Prostate gland (tissue), 2 donors: ENCODE measurements around the gene PPP2R5C. TPM values are rescaled to one million over a fixed set of nuclear protein-coding genes. Genes with fewer than 3 reads are reported as not detected.

Experiments used
- DNase-seq: peaks from one replicate; pipeline ENCODE4 v3.0.0-alpha.2; 2019; ENCODE audit warnings: low spot score
- H3K27ac ChIP-seq, 2 donors: fragments of 200-600 bp; sonication (generic); 2 replicates each; pipeline ENCODE4 v1.5.1; 2017 to 2019
- H3K27me3 ChIP-seq: fragments of 200-600 bp; sonication (generic); replicated peaks from 2 replicates; pipeline ENCODE4 v1.5.1; 2019; ENCODE audit not compliant: insufficient read depth
- H3K36me3 ChIP-seq, 2 donors: fragments of 200-600 bp; sonication (generic); 1 replicate in 1 of 2; 2 replicates in 1 of 2; pipeline versions ENCODE4 v1.5.1 to v1.8.1; 2017 to 2019
- H3K4me1 ChIP-seq: fragments of 200-600 bp; sonication (generic); replicated peaks from 2 replicates; pipeline ENCODE4 v1.5.1; 2019
- H3K4me3 ChIP-seq, 2 donors: fragments of 200-600 bp; sonication (generic); 2 replicates each; pipeline ENCODE4 v1.5.1; 2017 to 2019
- H3K9me3 ChIP-seq: fragments of 200-600 bp; sonication (generic); 2 replicates; pipeline ENCODE4 v1.5.1; 2017
- CTCF ChIP-seq, 4 experiments: fragments of 200-600 bp in 2 of 4; fragments of 450-650 bp in 2 of 4; sonication (generic) in 2 of 4; IDR thresholded peaks; 1 replicate in 3 of 4; 2 replicates in 1 of 4; pipeline ENCODE4 v1.5.1; 2016 to 2019; ENCODE audit warnings: antibody characterized with exemption in 4 of 4, mild to moderate bottlenecking in 2 of 4, moderate library complexity in 2 of 4
- POLR2A ChIP-seq: fragments of 450-650 bp; IDR thresholded peaks from one replicate; pipeline ENCODE4 v1.6.1; 2016; ENCODE audit warnings: antibody characterized with exemption, mild to moderate bottlenecking
- POLR2AphosphoS5 ChIP-seq: sonication (generic); formaldehyde crosslinking; IDR thresholded peaks from one replicate; pipeline ENCODE4 v1.6.1; 2017; ENCODE audit warnings: antibody characterized with exemption
- WGBS: methylation state at CpG from one replicate; pipeline ENCODE4 v1.1.5; 2018; 5-methylcytosine and 5-hydroxymethylcytosine counted together
- intact Hi-C: fragments of 100-400 bp; cut with DNase I; formaldehyde crosslinking; loops from one replicate; pipeline ENCODE4 v1.14.2; 2022
- total RNA-seq, 2 donors: library from RNA; depleted of rRNA; stranded (reverse); fragments of >200 nt; gene quantifications; one replicate each; pipeline ENCODE4 v1.1.0, GENCODE V29; 2016

The PPP2R5C gene
- total RNA-seq, 2 donors from 2014 or later = 67.8 to 96.2 TPM

- no peaks in the 10 kb centered on the region for H3K27me3 ChIP-seq
- intact Hi-C loops = no loop called here
- no peaks in the 10 kb centered on the region for H3K36me3 ChIP-seq
- DNase-seq = no peak
- H3K4me1 ChIP-seq = no peaks in the 10 kb centered on the region
- no peak overlapping the region for H3K4me3 ChIP-seq
- no peaks in the 10 kb centered on the region for H3K9me3 ChIP-seq
- no peak for TF ChIP-seq CTCF (IDR thresholded peaks at IDR 0.05)
- H3K27ac ChIP-seq = no peak overlapping the region
- WGBS = 91% methylated on average over 2 of the region's 2 CpGs
Observed at GRCh38 chr14:101859538-101859902, 98.0 kb downstream of the PPP2R5C start.

GRCh38 chr14:101859958-101860357, 98.4 kb downstream of the PPP2R5C start:
- no peaks in the 10 kb centered on the region for H3K36me3 ChIP-seq
- intact Hi-C loops = no loop called here
- WGBS = 95% methylated on average over 1 of the region's 1 CpG
- no peak overlapping the region for H3K4me3 ChIP-seq
- no peak overlapping the region for H3K27ac ChIP-seq
- no peaks in the 10 kb centered on the region for H3K4me1 ChIP-seq
- TF ChIP-seq POLR2A = no peak
- no peak for TF ChIP-seq CTCF (IDR thresholded peaks at IDR 0.05)
- H3K27me3 ChIP-seq = no peaks in the 10 kb centered on the region
- DNase-seq = no peak
- no peaks in the 10 kb centered on the region for H3K9me3 ChIP-seq

GRCh38 chr14:101861464-101861863, 100.0 kb downstream of the PPP2R5C start:
- H3K9me3 ChIP-seq = no peaks in the 10 kb centered on the region
- H3K4me1 ChIP-seq = no peaks in the 10 kb centered on the region
- no peak overlapping the region for H3K27ac ChIP-seq
- no peak overlapping the region for H3K4me3 ChIP-seq
- intact Hi-C loops = no loop called here
- 97% methylated on average over 6 of the region's 6 CpGs for WGBS
- H3K27me3 ChIP-seq = no peaks in the 10 kb centered on the region
- H3K36me3 ChIP-seq = no peaks in the 10 kb centered on the region
- TF ChIP-seq CTCF (IDR thresholded peaks at IDR 0.05) (no peak), POLR2AphosphoS5 (no peak), POLR2A (no peak)
- DNase-seq = no peak

GRCh38 chr14:101862177-101862576, 100.7 kb downstream of the PPP2R5C start:
- TF ChIP-seq POLR2A (no peak), POLR2AphosphoS5 (no peak), CTCF (IDR thresholded peaks at IDR 0.05) (no peak)

GRCh38 chr14:101862711-101863110, 101.2 kb downstream of the PPP2R5C start:
- no peak overlapping the region for H3K27ac ChIP-seq
- intact Hi-C loops = no loop called here
- 99% methylated on average over 4 of the region's 4 CpGs for WGBS

More at GRCh38 chr14:101862177-101862576, 100.7 kb downstream of the PPP2R5C start:
- Histone ChIP-seq H3K27me3 (no peaks in the 10 kb centered on the region), H3K27ac (no peak overlapping the region), H3K9me3 (no peaks in the 10 kb centered on the region), H3K4me1 (no peaks in the 10 kb centered on the region), H3K4me3 (no peak overlapping the region), H3K36me3 (no peaks in the 10 kb centered on the region)
- WGBS = 92% methylated on average over 4 of the region's 4 CpGs
- no peak for DNase-seq
- intact Hi-C loops = no loop called here

More at GRCh38 chr14:101862711-101863110, 101.2 kb downstream of the PPP2R5C start:
- TF ChIP-seq POLR2AphosphoS5 = no peak
- no peak for TF ChIP-seq POLR2A
- no peak for TF ChIP-seq CTCF (IDR thresholded peaks at IDR 0.05)
- Histone ChIP-seq H3K36me3 (no peaks in the 10 kb centered on the region), H3K4me3 (no peak overlapping the region), H3K9me3 (no peaks in the 10 kb centered on the region), H3K27me3 (no peaks in the 10 kb centered on the region), H3K4me1 (no peaks in the 10 kb centered on the region)
- no peak for DNase-seq
